ENCODE results near the gene B3GALT4.
A peak's percentile ranks its signal among the peaks of the same experiment; 100 is the strongest.

B3GALT4 gene

GRCh38 chr6:33312361-33313104, 35.6 kb downstream of the B3GALT4 start (continued):
- TF ChIP-seq ZFP41 (tag by site-specific recombination; IDR thresholded peaks at IDR 0.05; ENCODE audit: borderline replicate concordance) = no peak
- TF ChIP-seq ZNF239 (tag by site-specific recombination; IDR thresholded peaks at IDR 0.05) = no peak
- peak; percentile 77 for TF ChIP-seq PRDM1 (tag by site-specific recombination; IDR thresholded peaks at IDR 0.05)
- TF ChIP-seq, protein P1, sequence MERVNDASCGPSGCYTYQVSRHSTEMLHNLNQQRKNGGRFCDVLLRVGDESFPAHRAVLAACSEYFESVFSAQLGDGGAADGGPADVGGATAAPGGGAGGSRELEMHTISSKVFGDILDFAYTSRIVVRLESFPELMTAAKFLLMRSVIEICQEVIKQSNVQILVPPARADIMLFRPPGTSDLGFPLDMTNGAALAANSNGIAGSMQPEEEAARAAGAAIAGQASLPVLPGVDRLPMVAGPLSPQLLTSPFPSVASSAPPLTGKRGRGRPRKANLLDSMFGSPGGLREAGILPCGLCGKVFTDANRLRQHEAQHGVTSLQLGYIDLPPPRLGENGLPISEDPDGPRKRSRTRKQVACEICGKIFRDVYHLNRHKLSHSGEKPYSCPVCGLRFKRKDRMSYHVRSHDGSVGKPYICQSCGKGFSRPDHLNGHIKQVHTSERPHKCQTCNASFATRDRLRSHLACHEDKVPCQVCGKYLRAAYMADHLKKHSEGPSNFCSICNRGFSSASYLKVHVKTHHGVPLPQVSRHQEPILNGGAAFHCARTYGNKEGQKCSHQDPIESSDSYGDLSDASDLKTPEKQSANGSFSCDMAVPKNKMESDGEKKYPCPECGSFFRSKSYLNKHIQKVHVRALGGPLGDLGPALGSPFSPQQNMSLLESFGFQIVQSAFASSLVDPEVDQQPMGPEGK (tag by site-specific recombination; IDR thresholded peaks at IDR 0.05) = peak; percentile 53; the same call in 1 of the 2 replicates
- TF ChIP-seq GLIS2 (tag by site-specific recombination; IDR thresholded peaks at IDR 0.05) = peak; percentile 80
- TF ChIP-seq ZNF362 (tag by site-specific recombination; IDR thresholded peaks at IDR 0.05) = peak; percentile 87; the same call in 1 of the 2 replicates
- TF ChIP-seq SP2 (tag by site-specific recombination; IDR thresholded peaks at IDR 0.05) = peak; percentile 64
- TF ChIP-seq ZNF600 (tag by site-specific recombination; IDR thresholded peaks at IDR 0.05) = peak; percentile 95
- TF ChIP-seq SCRT2 (tag by site-specific recombination; IDR thresholded peaks at IDR 0.05) = peak; percentile 98
- TF ChIP-seq ZBTB8A (tag by site-specific recombination; IDR thresholded peaks at IDR 0.05) = no peak
- TF ChIP-seq HOXD13 (CRISPR knock-in tag; IDR thresholded peaks at IDR 0.05; ENCODE audit: borderline replicate concordance) = no peak
- TF ChIP-seq, protein P2, sequence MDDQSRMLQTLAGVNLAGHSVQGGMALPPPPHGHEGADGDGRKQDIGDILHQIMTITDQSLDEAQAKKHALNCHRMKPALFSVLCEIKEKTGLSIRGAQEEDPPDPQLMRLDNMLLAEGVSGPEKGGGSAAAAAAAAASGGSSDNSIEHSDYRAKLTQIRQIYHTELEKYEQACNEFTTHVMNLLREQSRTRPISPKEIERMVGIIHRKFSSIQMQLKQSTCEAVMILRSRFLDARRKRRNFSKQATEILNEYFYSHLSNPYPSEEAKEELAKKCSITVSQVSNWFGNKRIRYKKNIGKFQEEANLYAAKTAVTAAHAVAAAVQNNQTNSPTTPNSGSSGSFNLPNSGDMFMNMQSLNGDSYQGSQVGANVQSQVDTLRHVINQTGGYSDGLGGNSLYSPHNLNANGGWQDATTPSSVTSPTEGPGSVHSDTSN (CRISPR knock-in tag; IDR thresholded peaks at IDR 0.05) = 0 out of 2 replicates have a peak, but pooled peaks have one; percentile 24
- TF ChIP-seq, protein P3, sequence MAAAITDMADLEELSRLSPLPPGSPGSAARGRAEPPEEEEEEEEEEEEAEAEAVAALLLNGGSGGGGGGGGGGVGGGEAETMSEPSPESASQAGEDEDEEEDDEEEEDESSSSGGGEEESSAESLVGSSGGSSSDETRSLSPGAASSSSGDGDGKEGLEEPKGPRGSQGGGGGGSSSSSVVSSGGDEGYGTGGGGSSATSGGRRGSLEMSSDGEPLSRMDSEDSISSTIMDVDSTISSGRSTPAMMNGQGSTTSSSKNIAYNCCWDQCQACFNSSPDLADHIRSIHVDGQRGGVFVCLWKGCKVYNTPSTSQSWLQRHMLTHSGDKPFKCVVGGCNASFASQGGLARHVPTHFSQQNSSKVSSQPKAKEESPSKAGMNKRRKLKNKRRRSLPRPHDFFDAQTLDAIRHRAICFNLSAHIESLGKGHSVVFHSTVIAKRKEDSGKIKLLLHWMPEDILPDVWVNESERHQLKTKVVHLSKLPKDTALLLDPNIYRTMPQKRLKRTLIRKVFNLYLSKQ (tag by site-specific recombination; IDR thresholded peaks at IDR 0.05; ENCODE audit: borderline replicate concordance) = no peak
- TF ChIP-seq ZNF398 (tag by site-specific recombination; IDR thresholded peaks at IDR 0.05) = 0 out of 2 replicates have a peak, but pooled peaks have one; percentile 12
- TF ChIP-seq ZXDB (tag by site-specific recombination; IDR thresholded peaks at IDR 0.05) = peak; percentile 92
- peak; percentile 95 for TF ChIP-seq GLIS1 (tag by site-specific recombination; IDR thresholded peaks at IDR 0.05)
- TF ChIP-seq EGR2 (tag by site-specific recombination; IDR thresholded peaks at IDR 0.05; ENCODE audit: low read depth) = peak; percentile 86
- TF ChIP-seq ZNF324 (tag by site-specific recombination; IDR thresholded peaks at IDR 0.05) = no peak
- TF ChIP-seq ZNF366 (tag by site-specific recombination; conservative IDR thresholded peaks at IDR 0.05) = peak; percentile 51
- TF ChIP-seq ZNF394 (tag by site-specific recombination; IDR thresholded peaks at IDR 0.05; ENCODE audit: borderline replicate concordance) = no peak
- TF ChIP-seq SP3 (tag by site-specific recombination; IDR thresholded peaks at IDR 0.05) = peak; percentile 54; the same call in 1 of the 2 replicates
- TF ChIP-seq ZNF2 (tag by site-specific recombination; IDR thresholded peaks at IDR 0.05) = no peak
- TF ChIP-seq ZNF747 (tag by site-specific recombination; IDR thresholded peaks at IDR 0.05) = no peak
- no peak for TF ChIP-seq ZBTB7A (tag by site-specific recombination; IDR thresholded peaks at IDR 0.05; ENCODE audit: low read depth)
- TF ChIP-seq ZFHX2 (tag by site-specific recombination; conservative IDR thresholded peaks at IDR 0.05) = peak; percentile 92
